Epithelial cell of prostate (primary cell): ENCODE results near the gene MBOAT7.
"Not testable (repeated sequence)": the region's sequence is repeated elsewhere in the genome, so short reads cannot be mapped to it uniquely, and the experiment has no call there.

ENCODE experiments used
- DNase-seq: peaks from one replicate; pipeline ENCODE4 v3.0.0-alpha.2; 2011; ENCODE audit warnings: low read depth, low spot score
- H3K27ac ChIP-seq: fragments of 450-650 bp; 2 replicates; pipeline ENCODE4 v1.5.1; 2017; ENCODE audit warnings: mild to moderate bottlenecking

Gene MBOAT7

GRCh38 chr19:54209811-54210494 is 20.6 kb upstream of the MBOAT7 start:
- H3K27ac ChIP-seq = peak overlapping the region; percentile 64
- DNase-seq = peak; percentile 92

- no peak for DNase-seq
- H3K27ac ChIP-seq = peak overlapping the region; percentile 64
These were observed 19.9 kb upstream of the MBOAT7 start for GRCh38 chr19:54209058-54209810.

- peak overlapping the region; percentile 64 for H3K27ac ChIP-seq
- no peak for DNase-seq
These were observed 19.3 kb upstream of the MBOAT7 start for GRCh38 chr19:54208784-54209057.

GRCh38 chr19:54207983-54208783 is 18.8 kb upstream of the MBOAT7 start:
- DNase-seq = no peak
- peak overlapping the region; percentile 64 for H3K27ac ChIP-seq

DNA sequence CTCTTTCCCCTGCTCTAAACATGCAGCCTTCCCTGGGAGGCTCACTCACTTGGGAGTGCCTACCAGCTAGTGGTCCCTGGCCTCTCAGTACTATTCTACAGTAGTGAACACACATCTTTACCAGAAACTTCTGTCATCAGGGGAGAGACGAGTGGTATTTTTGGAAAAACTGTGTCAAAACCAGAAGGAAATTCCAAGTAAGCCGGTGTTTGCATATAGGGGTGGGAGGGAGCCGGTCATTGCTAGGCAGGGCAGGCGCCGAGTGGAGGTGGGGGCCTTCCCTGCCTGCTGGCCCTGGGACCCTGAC is 18.2 kb upstream of the MBOAT7 start:
- peak overlapping the region; percentile 64 for H3K27ac ChIP-seq
- DNase-seq = no peak

DNA sequence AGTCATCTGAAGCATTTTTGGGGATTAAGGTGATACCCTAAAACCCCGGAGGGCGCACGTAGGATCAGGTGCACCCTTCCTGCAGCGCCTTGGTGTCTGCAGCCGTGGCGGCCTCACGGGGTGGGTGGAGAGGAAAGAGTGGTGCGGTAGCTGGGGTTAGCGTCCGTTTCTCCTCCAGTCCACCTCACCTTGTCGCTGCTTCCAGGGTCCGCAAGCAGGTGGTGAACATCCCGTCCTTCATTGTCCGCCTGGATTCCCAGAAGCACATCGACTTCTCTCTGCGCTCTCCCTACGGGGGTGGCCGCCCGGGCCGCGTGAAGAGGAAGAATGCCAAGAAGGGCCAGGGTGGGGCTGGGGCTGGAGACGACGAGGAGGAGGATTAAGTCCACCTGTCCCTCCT is 17.8 kb upstream of the MBOAT7 start:
- not testable (repeated sequence) for H3K27ac ChIP-seq, DNase-seq

- DNase-seq = no peak
- no peak overlapping the region for H3K27ac ChIP-seq
These were observed 17.4 kb upstream of the MBOAT7 start for GRCh38 chr19:54206831-54207177.

- DNase-seq = no peak
- H3K27ac ChIP-seq = no peak overlapping the region
These were observed 16.9 kb upstream of the MBOAT7 start for GRCh38 chr19:54206030-54206830.

DNA sequence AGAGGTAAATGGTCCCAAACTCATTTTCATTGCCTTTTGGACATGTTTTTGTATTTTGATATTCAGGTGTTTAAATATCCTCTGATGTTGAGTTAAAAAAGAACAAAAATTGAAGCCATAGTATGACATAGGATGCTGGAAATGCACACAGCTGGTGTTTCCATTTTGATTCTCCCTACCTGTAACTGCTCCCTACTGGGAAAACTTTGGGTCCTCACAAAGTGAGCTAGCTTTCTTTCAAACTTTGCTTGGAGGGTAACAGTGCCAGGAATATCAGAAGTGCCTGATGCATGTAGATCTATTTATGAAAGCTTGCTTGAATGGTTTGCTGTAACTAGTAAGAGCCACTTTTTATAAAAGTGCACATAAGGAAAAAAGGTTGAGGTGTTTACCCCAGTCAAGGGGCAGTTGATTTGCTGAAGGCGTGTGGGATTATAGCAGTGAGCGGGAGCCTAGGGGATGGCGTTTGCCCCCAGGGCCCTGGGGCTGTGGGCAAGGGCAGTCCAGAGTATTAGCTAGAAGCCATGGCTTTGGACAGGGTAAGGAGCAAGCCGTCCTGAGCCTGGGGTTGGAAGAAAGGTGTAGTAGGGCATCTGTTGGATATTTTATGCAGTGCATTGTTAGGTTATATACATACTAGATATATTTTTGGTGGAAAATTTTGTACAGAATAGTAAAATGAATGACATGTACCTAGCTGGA is 15.5 kb upstream of the MBOAT7 start:
- no peak for DNase-seq
- H3K27ac ChIP-seq = peak overlapping the region; percentile 87

- no peak for DNase-seq
- peak overlapping the region; percentile 87 for H3K27ac ChIP-seq
These were observed 13.8 kb upstream of the MBOAT7 start for GRCh38 chr19:54203151-54203611.

- H3K27ac ChIP-seq = peak overlapping the region; percentile 87
- no peak for DNase-seq
These were observed 12.6 kb upstream of the MBOAT7 start for GRCh38 chr19:54201980-54202379.

GRCh38 chr19:54201172-54201701 is 11.9 kb upstream of the MBOAT7 start:
- H3K27ac ChIP-seq = peak overlapping the region; percentile 87
- DNase-seq = no peak

DNA sequence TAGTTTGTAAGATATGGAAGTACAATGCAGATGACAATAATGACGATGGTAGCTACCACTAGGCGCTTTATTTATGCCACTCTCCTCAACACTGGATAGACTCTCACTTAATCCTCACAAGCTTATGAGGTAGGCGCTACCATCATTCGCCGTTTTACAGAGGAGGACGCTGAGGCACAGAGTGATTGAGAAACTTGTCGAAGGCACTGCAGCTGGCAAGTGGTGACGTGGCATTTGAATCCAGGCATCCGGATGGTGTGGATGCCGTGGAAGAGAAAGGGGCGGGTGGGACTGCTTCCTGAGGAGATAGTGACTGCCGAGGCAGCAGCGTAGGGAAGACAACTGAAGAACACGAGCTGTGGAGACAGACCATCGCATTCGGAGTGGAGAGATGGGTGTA is 10.0 kb upstream of the MBOAT7 start:
- no peak overlapping the region for H3K27ac ChIP-seq
- DNase-seq = no peak

- DNase-seq = no peak
- peak overlapping the region; percentile 57 for H3K27ac ChIP-seq
These were observed 7.7 kb upstream of the MBOAT7 start for GRCh38 chr19:54197121-54197520.

GRCh38 chr19:54196536-54196935 is 7.2 kb upstream of the MBOAT7 start:
- DNase-seq = no peak
- peak overlapping the region; percentile 57 for H3K27ac ChIP-seq

- not testable (repeated sequence) for DNase-seq, H3K27ac ChIP-seq
These were observed 5.1 kb upstream of the MBOAT7 start for GRCh38 chr19:54194463-54194862.

- H3K27ac ChIP-seq = no peak overlapping the region
These were observed 3.6 kb upstream of the MBOAT7 start for GRCh38 chr19:54193011-54193410.

DNA sequence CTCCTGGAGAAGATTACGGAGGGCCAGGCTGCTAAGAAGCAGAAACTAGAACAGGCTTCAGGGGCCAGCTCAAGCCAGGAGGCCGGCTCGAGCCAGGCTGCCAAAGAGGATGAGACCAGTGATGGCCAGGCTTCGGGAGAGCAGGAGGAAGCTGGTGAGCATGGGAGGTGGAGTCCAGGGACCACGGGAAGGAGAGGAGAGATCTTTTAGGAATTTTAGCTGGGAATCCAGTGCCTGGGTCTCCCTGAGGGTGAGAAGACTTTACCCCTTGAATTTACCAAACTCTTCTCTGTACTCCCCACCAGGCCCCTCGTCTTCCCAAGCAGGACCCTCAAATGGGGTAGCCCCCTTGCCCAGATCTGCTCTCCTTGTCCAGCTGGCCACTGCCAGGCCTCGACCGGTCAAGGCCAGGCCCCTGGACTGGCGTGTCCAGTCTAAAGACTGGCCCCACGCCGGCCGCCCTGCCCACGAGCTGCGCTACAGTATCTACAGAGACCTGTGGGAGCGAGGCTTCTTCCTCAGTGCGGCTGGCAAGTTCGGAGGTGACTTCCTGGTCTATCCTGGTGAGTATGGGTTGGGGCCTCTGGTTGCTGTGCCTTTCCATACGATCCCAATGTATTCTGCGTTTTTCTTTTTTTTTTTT is 2.6 kb upstream of the MBOAT7 start:
- no peak for DNase-seq
- peak overlapping the region; percentile 94 for H3K27ac ChIP-seq

More at GRCh38 chr19:54193011-54193410, 3.6 kb upstream of the MBOAT7 start:
- no peak for DNase-seq
